Motor neuron (in vitro differentiated cells): ENCODE data around the gene P3H3. TPM values are rescaled to one million over a fixed set of nuclear protein-coding genes. Genes with fewer than 3 reads are reported as not detected.
"Not testable (repeated sequence)": the region's sequence is repeated elsewhere in the genome, so short reads cannot be mapped to it uniquely, and the experiment has no call there.

Source experiments
- ATAC-seq, 8 experiments: fragments of 200-7000 bp; cut with Tn5 transposase; replicated peaks in 6 of 8; 2 replicates each; pipeline ENCODE4 v1.8.0; 2021; ENCODE audit warnings: mild to moderate bottlenecking in 8 of 8, moderate library complexity in 8 of 8
- H3K27ac ChIP-seq, 2 donors: fragments of 250-450 bp; sonication (Bioruptor Pico); 2 replicates each; pipeline ENCODE4 v1.9.0; 2021; ENCODE audit warnings: antibody characterized with exemption in 2 of 2, mild to moderate bottlenecking in 2 of 2, moderate library complexity in 1 of 2
- H3K4me1 ChIP-seq, 2 donors: fragments of 250-450 bp; sonication (Bioruptor Pico); replicated peaks in 1 of 2; 2 replicates each; pipeline ENCODE4 v1.6.1; 2021; ENCODE audit warnings: antibody characterized with exemption in 2 of 2, mild to moderate bottlenecking in 2 of 2, moderate library complexity in 1 of 2
- H3K4me3 ChIP-seq, 5 donors: fragments of 250-450 bp; sonication (Bioruptor Pico); 2 replicates each; pipeline ENCODE4 v1.9.0; 2021; ENCODE audit warnings: antibody characterized with exemption in 5 of 5, mild to moderate bottlenecking in 5 of 5, moderate library complexity in 4 of 5
- WGBS, 10 experiments: fragments of 450-650 bp; shearing (Covaris generic); methylation state at CpG; one replicate each; pipeline ENCODE4 v1.0.0; 2022; 5-methylcytosine and 5-hydroxymethylcytosine counted together
- in situ Hi-C, 9 experiments: fragments of 400-800 bp; cut with MboI; loops; one replicate each; pipeline ENCODE4 v1.15.0; 2021; ENCODE audit warnings: low sequenced_read_pairs in 9 of 9, low pct_unique_long_range_greater_than_20kb in 2 of 9; ENCODE audit not compliant: unreplicated experiment in 9 of 9
- total RNA-seq, 8 experiments: library from RNA; unstranded; fragments of 300-600 nt; gene quantifications; 2 replicates each; pipeline versions ENCODE4 v1.2.3 to v1.2.4, GENCODE V29; 2022

Gene P3H3
- total RNA-seq, 8 experiments from 2014 or later = 9.9 to 31.2 (median 17.8) TPM

DNA sequence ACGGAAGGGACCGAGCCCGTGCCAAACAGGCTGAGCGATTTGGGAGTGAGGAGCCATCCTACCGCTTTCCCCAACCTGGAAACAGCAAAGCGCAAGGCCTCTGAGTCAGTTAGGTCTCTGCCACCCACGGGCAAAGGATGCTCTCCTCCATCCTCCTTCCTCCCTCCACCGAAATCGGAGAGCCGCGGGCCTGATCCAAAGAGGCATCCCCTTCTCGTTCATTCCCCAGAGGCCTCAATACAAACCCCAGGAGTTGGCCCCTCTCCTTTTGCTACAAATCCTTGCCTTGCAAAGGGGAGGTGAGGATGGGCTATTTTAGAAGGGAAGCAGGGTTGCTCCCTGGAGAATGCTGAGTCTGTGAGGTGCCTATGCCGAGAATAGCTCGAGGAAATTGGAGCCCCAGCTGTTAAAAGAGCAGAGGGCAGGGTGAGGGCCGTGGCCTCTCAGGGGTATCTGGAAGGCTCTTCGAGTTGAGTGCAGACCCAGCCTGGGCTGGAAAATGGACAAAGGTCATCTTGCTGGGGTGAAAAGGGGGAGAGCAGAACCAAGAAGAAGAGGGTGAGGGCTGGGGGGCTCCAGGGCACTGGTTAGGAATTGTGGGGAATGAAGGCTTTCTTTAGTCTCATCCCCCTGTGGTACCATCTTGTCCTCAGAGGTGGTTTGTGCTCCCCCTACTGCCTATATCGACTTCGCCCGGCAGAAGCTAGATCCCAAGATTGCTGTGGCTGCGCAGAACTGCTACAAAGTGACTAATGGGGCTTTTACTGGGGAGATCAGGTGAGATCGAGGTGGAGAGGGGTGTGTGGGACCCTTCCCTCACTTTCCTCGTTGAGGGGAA lies 40.2 kb downstream of the P3H3 start:
- in situ Hi-C loops = no loop called here
- WGBS, 10 experiments = 0 to 33% (median 0%) methylated on average over 1 to 9 of the region's 22 CpGs; no CpG with 5 or more reads in 2 of the 10 experiments
- Histone ChIP-seq H3K4me1 (peaks cover 24 to 25% of the 10 kb centered on the region in 2 donors), H3K4me3 (peak overlapping the region; percentile 83 to 95 (median 89)), H3K27ac (peak overlapping the region; percentile 76 to 77)
- ATAC-seq = no peak

DNA sequence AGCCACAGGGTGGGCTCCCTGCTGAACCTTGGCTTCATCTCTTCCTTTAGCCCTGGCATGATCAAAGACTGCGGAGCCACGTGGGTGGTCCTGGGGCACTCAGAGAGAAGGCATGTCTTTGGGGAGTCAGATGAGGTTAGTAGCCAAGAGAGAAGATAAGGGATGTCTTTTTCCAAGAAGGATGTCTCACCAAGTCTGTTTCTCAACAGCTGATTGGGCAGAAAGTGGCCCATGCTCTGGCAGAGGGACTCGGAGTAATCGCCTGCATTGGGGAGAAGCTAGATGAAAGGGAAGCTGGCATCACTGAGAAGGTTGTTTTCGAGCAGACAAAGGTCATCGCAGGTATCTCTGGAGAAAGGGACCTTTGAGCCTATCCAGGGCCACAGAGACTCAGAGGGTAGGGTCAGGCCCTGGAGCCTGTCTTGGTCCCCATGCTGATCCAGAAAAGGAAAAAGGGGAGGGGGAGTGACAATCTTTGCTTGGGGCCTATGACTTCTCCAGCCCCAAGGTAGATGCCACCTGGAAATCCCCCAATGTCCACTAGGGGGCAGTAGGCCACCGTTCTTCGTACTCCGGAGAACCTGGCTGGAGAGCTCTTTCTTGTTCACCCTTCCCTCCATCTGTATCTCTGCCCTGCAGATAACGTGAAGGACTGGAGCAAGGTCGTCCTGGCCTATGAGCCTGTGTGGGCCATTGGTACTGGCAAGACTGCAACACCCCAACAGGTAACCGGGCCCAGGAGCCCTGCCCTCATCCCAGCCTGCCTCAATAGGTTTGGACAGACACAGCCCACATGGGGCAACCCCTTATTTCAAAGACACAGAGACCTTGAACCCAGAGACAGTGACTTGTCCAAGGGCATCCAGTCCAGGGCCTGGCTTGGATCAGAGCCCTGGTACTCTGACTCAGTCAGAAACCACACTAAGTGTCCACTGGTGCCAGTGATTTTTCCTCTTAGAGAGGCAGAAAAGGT lies 41.1 kb downstream of the P3H3 start:
- H3K4me3 ChIP-seq = peak overlapping the region; percentile 83 to 95 (median 89)
- peaks cover 24 to 27% of the 10 kb centered on the region in 2 donors for H3K4me1 ChIP-seq
- H3K27ac ChIP-seq = peak overlapping the region in 1 of 2 donors; percentile 37
- peak in 4 of 8 experiments; percentile 0 to 4 (median 2) for ATAC-seq
- 4 to 80% (median 33%) methylated on average over 1 to 7 of the region's 12 CpGs; no CpG with 5 or more reads in 1 of the 10 experiments for WGBS, 10 experiments
- in situ Hi-C loops = no loop called here

DNA sequence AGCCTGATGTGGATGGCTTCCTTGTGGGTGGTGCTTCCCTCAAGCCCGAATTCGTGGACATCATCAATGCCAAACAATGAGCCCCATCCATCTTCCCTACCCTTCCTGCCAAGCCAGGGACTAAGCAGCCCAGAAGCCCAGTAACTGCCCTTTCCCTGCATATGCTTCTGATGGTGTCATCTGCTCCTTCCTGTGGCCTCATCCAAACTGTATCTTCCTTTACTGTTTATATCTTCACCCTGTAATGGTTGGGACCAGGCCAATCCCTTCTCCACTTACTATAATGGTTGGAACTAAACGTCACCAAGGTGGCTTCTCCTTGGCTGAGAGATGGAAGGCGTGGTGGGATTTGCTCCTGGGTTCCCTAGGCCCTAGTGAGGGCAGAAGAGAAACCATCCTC lies 42.1 kb downstream of the P3H3 start:
- H3K4me1 ChIP-seq = peaks cover 24 to 28% of the 10 kb centered on the region in 2 donors
- 0 to 100% (median 100%) methylated on average over 1 of the region's 4 CpGs; no CpG with 5 or more reads in 7 of the 10 experiments for WGBS, 10 experiments
- H3K27ac ChIP-seq, ATAC-seq, in situ Hi-C loops, H3K4me3 ChIP-seq: not testable (repeated sequence)

DNA sequence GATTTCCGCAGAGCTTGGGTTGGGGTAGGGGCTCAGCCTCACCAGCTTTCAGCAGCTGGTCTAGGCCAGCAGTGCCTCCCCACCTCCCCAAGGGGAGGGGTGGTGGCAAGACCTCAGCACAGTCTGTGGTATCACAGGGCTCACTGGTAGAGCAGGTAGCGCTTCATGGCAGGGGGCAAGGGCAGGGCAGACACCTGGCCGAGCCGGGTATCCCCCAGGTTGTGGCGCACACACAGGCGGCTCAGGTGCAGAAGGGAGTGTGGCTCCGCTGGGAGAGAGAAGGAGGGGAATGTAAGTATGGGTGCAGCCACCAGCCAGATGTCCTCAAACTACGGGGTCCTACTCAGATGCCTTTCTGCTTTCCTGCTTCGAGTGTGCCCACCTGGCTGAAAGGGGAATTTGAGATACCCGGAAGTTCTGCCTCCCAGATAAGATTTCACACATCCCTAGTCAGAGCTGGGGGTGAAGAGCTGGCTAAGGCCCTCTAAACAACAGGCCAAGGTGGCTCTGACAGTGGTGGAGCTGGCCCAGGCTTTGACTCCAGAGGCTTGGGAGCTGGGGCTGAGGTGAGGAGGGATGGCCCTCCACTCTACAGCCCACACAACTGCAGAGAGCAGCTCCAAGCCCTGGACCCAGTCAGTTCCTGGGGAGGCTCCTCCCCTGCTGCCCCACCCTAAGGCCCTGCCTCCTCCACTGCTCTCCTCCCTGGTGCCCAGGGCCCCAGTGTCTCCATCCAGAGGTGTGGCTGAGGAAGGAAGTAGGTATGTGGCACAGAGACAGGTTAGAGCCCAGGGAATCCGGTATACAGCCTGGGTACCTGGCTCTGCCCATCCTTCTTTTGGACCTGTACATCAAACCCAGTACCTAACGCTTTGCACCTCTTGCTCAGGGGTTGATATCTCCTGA lies 43.1 kb downstream of the P3H3 start:
- Histone ChIP-seq H3K27ac (no peak overlapping the region), H3K4me1 (peaks cover 23 to 27% of the 10 kb centered on the region in 2 donors), H3K4me3 (peak overlapping the region in 1 of 5 donors; percentile 63)
- peak in 2 of 8 experiments; percentile 2 for ATAC-seq
- in situ Hi-C loops = no loop called here
- 43 to 100% (median 90%) methylated on average over 1 to 3 of the region's 12 CpGs; no CpG with 5 or more reads in 4 of the 10 experiments for WGBS, 10 experiments

DNA sequence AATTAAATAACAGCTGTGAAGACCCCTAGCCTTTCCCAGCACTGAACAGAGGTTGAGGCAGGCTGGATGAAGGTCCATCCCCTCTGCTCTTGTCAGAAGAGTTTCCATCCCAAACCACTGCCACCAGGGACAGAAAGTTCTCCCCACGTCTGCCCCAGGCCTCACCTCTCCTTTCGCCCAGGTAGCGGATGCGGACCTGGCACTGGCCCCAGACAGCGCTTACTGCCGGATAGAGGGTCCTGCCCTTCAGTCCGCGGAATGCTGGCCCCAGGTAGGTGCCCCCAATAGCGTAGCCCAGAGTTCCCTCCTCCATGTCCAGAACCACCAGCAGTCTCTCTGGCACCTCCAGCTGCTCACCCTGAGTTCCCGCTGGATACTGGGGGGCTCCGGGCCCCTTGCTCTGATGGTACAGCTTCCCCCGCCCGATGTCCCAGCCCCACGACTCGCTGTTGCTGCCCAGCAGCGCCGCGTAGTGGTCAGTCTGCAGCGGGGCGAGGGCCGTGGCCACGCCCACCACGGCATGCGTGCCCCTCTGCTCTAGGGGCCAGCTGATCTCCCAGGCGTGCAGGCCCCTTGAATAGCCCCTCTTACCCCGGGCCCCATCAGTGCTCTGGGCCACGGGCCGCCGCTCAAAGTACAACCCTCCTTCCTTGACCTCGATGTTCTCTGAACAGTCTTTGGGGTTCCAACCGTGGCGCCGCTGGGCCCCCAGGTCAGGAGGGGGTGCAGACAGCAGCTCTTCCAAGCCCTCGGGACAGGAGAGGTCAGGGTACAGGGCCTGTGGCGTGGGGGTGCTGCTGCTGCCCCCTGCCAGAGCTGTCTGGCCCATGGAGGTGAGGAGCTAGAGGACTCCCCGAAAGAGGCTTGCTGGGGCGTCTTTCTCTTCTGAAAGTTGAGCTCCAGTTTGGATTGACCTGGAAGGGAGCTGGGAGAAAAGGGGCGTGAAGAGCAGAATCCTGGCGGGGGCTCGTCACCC lies 44.2 kb downstream of the P3H3 start:
- WGBS, 10 experiments = 0 to 46% (median 0%) methylated on average over 1 to 7 of the region's 40 CpGs; no CpG with 5 or more reads in 5 of the 10 experiments
- peak; percentile 10 to 44 (median 37) for ATAC-seq
- Histone ChIP-seq H3K27ac (peak overlapping the region in 1 of 2 donors; percentile 45), H3K4me1 (peaks cover 16 to 20% of the 10 kb centered on the region in 2 donors), H3K4me3 (peak overlapping the region; percentile 44 to 63 (median 53))
- in situ Hi-C loops = no loop called here

DNA sequence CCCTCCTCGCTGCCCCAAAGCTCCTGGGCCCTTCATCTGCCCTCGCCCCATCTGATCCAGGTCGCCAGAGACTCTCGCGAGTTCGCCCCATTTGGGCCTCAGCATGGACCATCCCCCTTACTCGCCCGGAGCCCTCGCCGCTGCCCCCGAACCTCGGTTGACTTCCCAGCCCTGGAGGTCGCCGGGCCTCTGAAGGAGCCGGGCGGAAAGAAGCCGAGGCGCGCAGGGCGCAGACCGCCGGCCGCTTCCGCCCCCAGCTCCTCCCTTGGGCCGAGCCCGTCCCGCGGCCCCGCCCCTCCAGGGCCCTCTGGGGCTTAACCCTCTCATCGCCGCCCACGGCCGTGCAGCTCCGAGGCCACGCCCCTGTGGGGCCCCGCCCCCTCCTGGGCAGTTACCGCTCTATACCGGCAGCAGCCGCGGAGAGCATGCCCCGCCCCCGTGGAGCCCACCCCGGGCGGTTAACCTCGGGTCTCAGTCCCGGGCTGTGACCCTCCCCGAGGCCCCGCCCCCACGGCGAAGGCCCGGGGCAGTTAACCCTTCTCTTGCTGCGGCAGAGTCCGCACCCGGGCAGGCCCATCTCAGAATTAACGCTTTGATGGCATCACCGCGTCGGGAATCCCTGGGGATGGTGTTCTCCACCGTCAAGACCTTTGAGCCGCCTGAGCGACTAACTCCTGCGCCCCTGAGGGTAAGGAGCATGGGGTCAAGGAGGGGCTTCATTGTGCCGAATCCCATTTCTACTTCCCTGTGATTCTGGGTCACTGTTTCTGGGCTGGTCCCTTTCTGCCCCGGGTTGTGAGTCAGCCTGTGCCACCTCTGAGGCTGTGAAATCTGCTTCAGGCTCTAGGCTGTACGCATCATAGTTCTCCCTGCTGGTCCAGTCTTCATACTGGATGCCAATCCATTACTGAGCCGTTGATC lies 45.1 kb downstream of the P3H3 start, which contains the start of gene SPSB2:
TSS of gene SPSB2 (minus strand) at position 210 of the 921 bp plus-strand sequence. CDS start 402 bp downstream, outside the sequence.
- peak; percentile 67 to 84 (median 78) for ATAC-seq
- peak within 1 kb of the TSS; percentile 44 to 63 (median 53) for H3K4me3 ChIP-seq
- 0 to 23% (median 0%) methylated on average over 1 to 7 of the region's 66 CpGs; no CpG with 5 or more reads in 3 of the 10 experiments for WGBS, 10 experiments
- in situ Hi-C loops = no loop called here
- H3K27ac ChIP-seq = peak within 1 kb of the TSS; percentile 34 to 45
- peaks cover 16 to 20% of the 10 kb centered on the region in 2 donors for H3K4me1 ChIP-seq

DNA sequence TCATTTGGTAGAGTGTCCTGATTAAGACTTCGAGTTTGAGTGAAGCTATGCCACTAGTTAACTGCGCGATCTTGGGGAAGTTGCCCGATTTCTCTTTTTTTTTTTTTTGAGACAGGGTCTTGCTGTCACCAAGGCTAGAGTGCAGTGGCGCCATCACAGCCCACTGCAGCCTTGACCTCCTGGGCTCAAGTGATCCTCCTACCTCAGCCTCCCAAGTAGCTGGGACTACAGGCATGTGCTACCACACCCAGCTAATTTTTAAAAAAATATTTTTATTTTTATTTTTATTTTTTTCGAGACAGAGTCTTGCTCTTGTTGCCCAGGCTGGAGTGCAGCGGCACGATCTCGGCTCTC lies 45.8 kb downstream of the P3H3 start:
- peak overlapping the region; percentile 44 to 63 (median 53) for H3K4me3 ChIP-seq
- in situ Hi-C loops, ATAC-seq: not testable (repeated sequence)
- WGBS, 10 experiments = 0 to 90% (median 55%) methylated on average over 2 to 7 of the region's 9 CpGs; no CpG with 5 or more reads in 2 of the 10 experiments
- H3K4me1 ChIP-seq = peaks cover 16 to 18% of the 10 kb centered on the region in 2 donors
- H3K27ac ChIP-seq = peak overlapping the region in 1 of 2 donors; percentile 41

DNA sequence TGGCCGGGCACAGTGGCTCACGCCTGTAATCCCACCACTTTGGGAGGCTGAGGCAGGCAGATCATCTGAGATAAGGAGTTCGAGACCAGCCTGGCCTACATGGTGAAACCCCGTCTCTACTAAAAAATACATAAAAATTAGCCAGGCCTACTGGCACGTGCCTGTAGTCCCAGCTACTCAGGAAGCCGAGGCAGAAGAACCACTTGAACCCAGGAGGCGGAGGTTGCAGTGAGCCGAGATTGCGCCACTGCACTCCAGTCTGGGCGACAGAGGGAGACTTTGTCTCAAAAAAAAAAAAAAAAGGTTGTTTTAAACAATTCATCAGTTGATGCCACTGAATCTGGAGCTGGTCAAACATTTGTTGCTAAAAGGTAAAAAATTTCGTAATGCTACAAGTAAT lies 51.6 kb downstream of the P3H3 start:
- H3K4me3 ChIP-seq, H3K4me1 ChIP-seq, in situ Hi-C loops, ATAC-seq: not testable (repeated sequence)
- H3K27ac ChIP-seq = peak overlapping the region in 1 of 2 donors; percentile 3
- 83 to 100% (median 97%) methylated on average over 1 to 9 of the region's 11 CpGs; no CpG with 5 or more reads in 2 of the 10 experiments for WGBS, 10 experiments

DNA sequence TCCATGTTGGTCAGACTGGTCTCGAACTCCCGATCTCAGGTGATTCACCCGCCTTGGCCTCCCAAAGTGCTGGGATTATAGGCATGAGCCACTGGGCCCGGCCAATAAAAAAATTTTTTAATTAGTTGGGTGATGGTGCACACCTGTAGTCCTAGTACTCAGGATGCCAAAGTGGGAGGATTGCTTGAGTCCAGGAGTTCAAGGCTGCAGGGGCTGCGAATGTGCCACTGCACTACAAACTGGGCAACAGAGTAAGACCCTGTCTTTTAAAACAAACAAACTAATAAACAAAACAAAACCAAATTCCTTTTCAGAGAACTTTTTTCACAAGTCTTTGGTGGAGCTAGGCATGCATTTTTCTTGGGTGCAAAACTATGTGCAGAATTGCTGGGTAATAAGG lies 55.0 kb downstream of the P3H3 start:
- in situ Hi-C loops = no loop called here
- Histone ChIP-seq H3K4me3 (no peak overlapping the region), H3K27ac (no peak overlapping the region), H3K4me1 (peaks cover 14 to 16% of the 10 kb centered on the region in 2 donors)
- no peak for ATAC-seq
- 86 to 100% (median 100%) methylated on average over 1 to 4 of the region's 5 CpGs; no CpG with 5 or more reads in 5 of the 10 experiments for WGBS, 10 experiments

DNA sequence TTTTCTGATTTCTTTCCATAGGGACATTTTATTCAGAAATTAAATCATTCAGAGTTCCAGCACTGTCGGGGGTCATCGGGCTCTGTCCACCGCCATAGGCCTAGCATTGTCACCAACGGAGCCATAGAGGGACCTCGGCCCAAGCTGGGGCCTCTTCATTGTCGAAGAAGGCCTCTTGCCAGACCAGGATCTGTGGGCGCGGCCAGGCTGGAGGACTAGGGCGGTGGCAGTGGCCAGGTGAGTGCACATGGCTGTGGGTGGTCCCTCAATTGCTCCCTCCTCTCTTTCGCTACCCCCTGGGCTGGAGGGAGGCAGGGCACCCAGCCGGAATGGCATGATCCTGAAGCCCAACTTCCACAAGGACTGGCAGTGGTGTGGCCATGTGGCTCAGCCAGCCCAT lies 55.5 kb downstream of the P3H3 start:
- in situ Hi-C loops = no loop called here

More for the DNA sequence above, 55.5 kb downstream of the P3H3 start:
- no peak overlapping the region for H3K27ac ChIP-seq
- 80 to 100% (median 93%) methylated on average over 1 to 6 of the region's 11 CpGs; no CpG with 5 or more reads in 4 of the 10 experiments for WGBS, 10 experiments
- peak in 1 of 8 experiments; percentile 7 for ATAC-seq
- H3K4me1 ChIP-seq = peaks cover 14 to 16% of the 10 kb centered on the region in 2 donors
- no peak overlapping the region for H3K4me3 ChIP-seq
